Measurements from ENCODE around the gene DDX10. TPM values are rescaled to one million over a fixed set of nuclear protein-coding genes. Genes with fewer than 3 reads are reported as not detected.

DDX10 gene
- polyA plus RNA-seq, 1 of the 3 experiments (the other 2 are of a cell fraction): 35.8 TPM

GRCh38 chr11:108851781-108852180, 186.9 kb downstream of the DDX10 start:
- no peaks in the 10 kb centered on the region for H3K9me2 ChIP-seq
- H4K20me1 ChIP-seq (ENCODE audit: insufficient read depth): no peaks in the 10 kb centered on the region
- H3K4me1 ChIP-seq (ENCODE audit: control insufficient read depth in 1 of 2, insufficient read depth in 2 of 2, low read depth in 1 of 2, low read length in 1 of 2): peaks cover 3 to 18% of the 10 kb centered on the region in 2 experiments; a peak in 3 of 4 replicates
- H3K79me2 ChIP-seq (ENCODE audit: insufficient read depth): no peaks in the 10 kb centered on the region
- H3K27me3 ChIP-seq (ENCODE audit: insufficient read depth): no peaks in the 10 kb centered on the region
- no peak overlapping the region for H3K9ac ChIP-seq
- H3K36me3 ChIP-seq (replicated peaks in 1 of 2; ENCODE audit: control insufficient read depth in 1 of 2, insufficient read depth in 2 of 2, low read length in 1 of 2): peaks cover 0 to 13% of the 10 kb centered on the region in 2 experiments
- POLR2A ChIA-PET: no interaction called here
- peaks cover 3% of the 10 kb centered on the region for H3F3A ChIP-seq (replicated peaks; ENCODE audit: insufficient read depth)
- DNase-seq: no peak
- no peak for TF ChIP-seq ELF1 (IDR thresholded peaks at IDR 0.05)
- no peak for TF ChIP-seq SIN3A (IDR thresholded peaks at IDR 0.05; ENCODE audit: borderline replicate concordance, low read depth, low read length)
- 0 out of 2 replicates have a peak, but pooled peaks have one; percentile 10 for TF ChIP-seq FOSL2 (IDR thresholded peaks at IDR 0.05; ENCODE audit: borderline replicate concordance, low read depth)
- no peak for TF ChIP-seq SMC3 (IDR thresholded peaks at IDR 0.05; ENCODE audit: low read depth, low read length)
- no peak overlapping the region for H2AFZ ChIP-seq (ENCODE audit: low read depth)
- H3K27ac ChIP-seq (ENCODE audit: low read depth in 2 of 2, low read length in 1 of 2): no peak overlapping the region
- H3K4me2 ChIP-seq: no peak overlapping the region
- no peaks in the 10 kb centered on the region for H3K9me3 ChIP-seq
- H3K4me3 ChIP-seq (ENCODE audit: low read depth in 2 of 2, low read length in 1 of 2): no peak overlapping the region
- CTCF ChIA-PET: interaction anchor here (1.2 kb wide), 1 partner anchor 12 kb away, joined by 3 read pairs; no protein-coding TSS in a partner anchor

GRCh38 chr11:108852701-108853100, 187.8 kb downstream of the DDX10 start:
- POLR2A ChIA-PET: no interaction called here
- no peaks in the 10 kb centered on the region for H4K20me1 ChIP-seq (ENCODE audit: insufficient read depth)
- WGBS (ENCODE audit: low lambda C conversion rate): 100% methylated on average over 1 of the region's 1 CpG
- TF ChIP-seq FOXM1 (IDR thresholded peaks at IDR 0.05; ENCODE audit: low read depth): no peak
- TF ChIP-seq USF1 (IDR thresholded peaks at IDR 0.05; ENCODE audit: borderline replicate concordance, low read depth): no peak
- TF ChIP-seq NRF1 (IDR thresholded peaks at IDR 0.05; ENCODE audit: low read depth, low read length): no peak
- TF ChIP-seq IRF3 (IDR thresholded peaks at IDR 0.05; ENCODE audit: low read depth, low read length): no peak
- no peak for TF ChIP-seq PBX3 (IDR thresholded peaks at IDR 0.05)
- TF ChIP-seq CHD2 (IDR thresholded peaks at IDR 0.05; ENCODE audit: low read length, partially characterized antibody): no peak
- TF ChIP-seq MEF2A (IDR thresholded peaks at IDR 0.05; ENCODE audit: borderline replicate concordance, low read depth): no peak
- TF ChIP-seq REST (IDR thresholded peaks at IDR 0.05; ENCODE audit: low read depth, low read length): no peak
- TF ChIP-seq FOSL2 (IDR thresholded peaks at IDR 0.05; ENCODE audit: borderline replicate concordance, low read depth): no peak
- TF ChIP-seq MAX (IDR thresholded peaks at IDR 0.05; ENCODE audit: low read depth): no peak
- no peak for TF ChIP-seq RCOR1 (IDR thresholded peaks at IDR 0.05; ENCODE audit: low read length)
- no peak for TF ChIP-seq GABPA (IDR thresholded peaks at IDR 0.05; ENCODE audit: low read depth)
- no peak for TF ChIP-seq TCF12 (IDR thresholded peaks at IDR 0.05)
- TF ChIP-seq ZBTB33 (IDR thresholded peaks at IDR 0.05; ENCODE audit: borderline replicate concordance, low read depth): no peak
- no peak for TF ChIP-seq USF2 (IDR thresholded peaks at IDR 0.05; ENCODE audit: borderline replicate concordance, low read depth, low read length)

More at GRCh38 chr11:108852701-108853100, 187.8 kb downstream of the DDX10 start:
- Histone ChIP-seq H3K27ac (ENCODE audit: low read depth in 2 of 2, low read length in 1 of 2) (no peak overlapping the region), H3K79me2 (ENCODE audit: insufficient read depth) (no peaks in the 10 kb centered on the region), H3K9me3 (no peaks in the 10 kb centered on the region), H3K9me2 (no peaks in the 10 kb centered on the region), H3K4me2 (no peak overlapping the region), H3K27me3 (ENCODE audit: insufficient read depth) (no peaks in the 10 kb centered on the region), H3K9ac (no peak overlapping the region), H3K36me3 (replicated peaks in 1 of 2; ENCODE audit: control insufficient read depth in 1 of 2, insufficient read depth in 2 of 2, low read length in 1 of 2) (peaks cover 0 to 13% of the 10 kb centered on the region in 2 experiments), H2AFZ (ENCODE audit: low read depth) (no peak overlapping the region), H3F3A (replicated peaks; ENCODE audit: insufficient read depth) (peaks cover 3% of the 10 kb centered on the region), H3K4me1 (ENCODE audit: control insufficient read depth in 1 of 2, insufficient read depth in 2 of 2, low read depth in 1 of 2, low read length in 1 of 2) (peaks cover 0 to 18% of the 10 kb centered on the region in 2 experiments; a peak in 3 of 4 replicates), H3K4me3 (ENCODE audit: low read depth in 2 of 2, low read length in 1 of 2) (no peak overlapping the region)
- DNase-seq: no peak
- CTCF ChIA-PET: interaction anchor here (1.2 to 1.4 kb wide), 2 partner anchors 11 to 19 kb away, joined by 3 to 5 read pairs; no protein-coding TSS in a partner anchor

Measured in SK-N-SH (cell line).